Stimulated activated CD8-positive, alpha-beta memory T cell treated with anti-CD3 and anti-CD28 coated beads, Interleukin-12 subunit alpha, Interleukin-12 subunit beta, amount 100 ng/mL, for 1 hour (primary cell): ENCODE measurements around the gene FAS.

Experiments
- DNase-seq: peaks from one replicate; pipeline ENCODE4 v3.0.0-alpha.2; 2020; ENCODE audit warnings: low read depth

FAS gene

DNA sequence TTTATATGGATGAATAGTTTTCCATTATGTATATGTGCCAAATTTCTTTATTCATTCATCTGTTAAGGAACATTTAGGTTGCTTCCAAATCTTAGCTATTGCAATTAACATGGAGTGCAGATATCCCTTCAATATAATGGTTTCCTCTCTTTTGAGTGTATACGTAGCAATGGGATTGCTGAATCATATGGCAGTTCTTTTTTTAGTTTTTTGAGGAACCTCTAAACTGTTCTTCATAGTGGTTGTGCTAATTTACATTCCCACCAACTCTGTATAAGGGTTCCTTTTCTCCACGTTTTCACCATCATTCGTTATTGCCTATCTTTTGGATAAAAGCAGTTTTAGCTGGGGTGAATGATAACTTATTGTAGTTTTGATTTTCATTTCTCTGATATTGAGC, 46.5 kb downstream of the FAS start:
- DNase-seq: no peak

- no peak for DNase-seq
Measured at GRCh38 chr10:89042562-89042961, 52.0 kb downstream of the FAS start.

DNA sequence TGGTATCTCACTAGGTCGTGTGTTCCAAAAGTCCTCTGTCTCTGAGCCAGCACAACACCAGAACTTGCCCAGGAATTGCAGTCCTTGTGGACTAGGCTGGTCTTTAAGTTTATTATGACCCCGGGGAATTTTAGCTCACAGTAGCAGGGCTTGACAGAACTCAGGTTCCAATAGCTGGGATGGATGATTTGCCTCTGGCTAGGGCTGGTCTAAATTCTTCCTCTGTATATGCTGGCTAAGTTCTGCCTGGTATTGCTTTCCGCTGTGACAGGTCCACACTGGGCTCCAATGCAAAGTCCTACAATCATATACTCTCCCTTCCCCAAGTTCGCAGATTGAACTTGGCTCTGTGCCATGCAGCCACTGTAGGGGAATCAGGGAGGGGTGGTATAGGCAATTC, 52.5 kb downstream of the FAS start:
- no peak for DNase-seq

- DNase-seq: no peak
Measured at GRCh38 chr10:89047397-89047796, 56.8 kb downstream of the FAS start.

- DNase-seq: no peak
Measured at GRCh38 chr10:89051593-89051992, 61.0 kb downstream of the FAS start.

GRCh38 chr10:89053555-89053954, 63.0 kb downstream of the FAS start:
- DNase-seq: no peak

DNA sequence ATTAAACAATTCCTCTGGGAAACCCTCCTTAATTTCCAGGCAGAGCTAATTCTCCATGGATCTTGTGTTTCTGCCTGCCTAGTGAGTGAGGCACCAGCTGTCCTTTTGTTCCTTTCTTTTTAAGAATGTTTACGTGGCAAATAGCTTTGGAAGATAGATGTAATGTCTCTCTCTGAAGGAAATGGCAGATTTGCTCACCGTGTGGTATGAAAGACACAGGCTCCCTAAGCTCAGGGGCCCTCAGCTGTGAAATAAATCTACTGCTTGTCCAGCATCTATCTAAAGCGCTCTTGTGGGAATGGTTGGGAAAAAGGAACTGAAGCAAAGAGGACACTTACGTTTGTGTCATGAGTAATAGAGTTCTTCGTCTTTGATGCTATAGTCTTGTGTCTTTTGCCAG, 64.6 kb downstream of the FAS start:
- DNase-seq: no peak

GRCh38 chr10:89062861-89063260, 72.3 kb downstream of the FAS start:
- no peak for DNase-seq

DNA sequence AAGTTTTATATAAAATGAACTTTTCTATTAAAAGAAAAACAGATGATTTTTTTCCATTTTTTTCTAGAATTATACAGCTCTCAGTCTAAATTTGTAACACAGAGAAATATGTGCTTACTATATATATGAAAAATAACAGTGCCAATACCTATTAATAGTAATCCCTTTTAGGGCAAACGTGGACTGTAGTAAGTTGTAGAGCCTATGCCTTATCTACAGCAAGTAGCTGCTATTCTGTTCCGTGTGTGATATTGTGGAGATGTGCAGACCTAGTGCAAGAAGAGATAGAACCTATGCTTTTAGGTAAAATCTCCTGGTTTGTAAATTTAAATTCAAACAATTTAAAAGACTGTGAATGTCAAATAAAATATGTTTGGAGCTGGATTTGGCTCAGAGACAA, 72.9 kb downstream of the FAS start:
- DNase-seq: no peak

DNA sequence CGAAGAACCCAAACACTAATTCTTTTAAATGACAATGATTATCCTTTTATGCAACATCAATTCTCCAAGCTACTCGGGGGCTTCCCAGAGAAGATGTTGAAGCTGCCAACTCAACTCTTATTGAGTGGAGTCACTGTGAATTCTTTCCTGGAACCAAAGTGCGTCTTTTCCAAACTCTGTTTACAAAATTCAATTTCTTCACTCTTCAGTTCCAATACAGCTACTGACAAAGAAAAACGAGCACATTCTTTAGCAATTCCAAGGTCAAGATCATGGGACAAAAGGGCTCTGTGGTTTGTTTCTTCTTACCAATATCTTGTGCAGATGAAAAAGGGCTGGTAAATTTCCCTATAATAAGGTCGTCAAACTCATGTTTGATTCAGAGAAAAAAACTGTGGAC, 74.2 kb downstream of the FAS start:
- DNase-seq: no peak
